HepG2 (cell line): ENCODE results near the gene LCAT. TPM values are rescaled to one million over a fixed set of nuclear protein-coding genes. Genes with fewer than 3 reads are reported as not detected.

ENCODE experiments used
- ATAC-seq: fragments of 200-7000 bp; cut with Tn5 transposase; 3 replicates; pipeline ENCODE4 v1.9.1; 2020; ENCODE audit warnings: mild to moderate bottlenecking, moderate library complexity
- BruUV-seq: library from RNA; stranded (reverse); fragments of 400-500 nt; replicated peaks from 2 replicates; lab custom pipeline; 2021; lab: Mats Ljungman, UMichigan
- CTCF ChIA-PET: fragments of 300-600 bp; formaldehyde crosslinking; extraction: SDS; loops from one replicate; lab custom pipeline; 2021; ENCODE audit warnings: low total read pairs, inconsistent platforms, low intra/inter-chr PET ratio; lab: Yijun Ruan, JAX
- POLR2A ChIA-PET: fragments of 350-600 bp; sonication (Branson Sonifier 250); formaldehyde crosslinking; loops from one replicate; lab custom pipeline; 2020; ENCODE audit warnings: antibody characterized with exemption, inconsistent platforms; lab: Yijun Ruan, JAX
- DNase-seq: peaks from one replicate; pipeline ENCODE4 v3.0.0-alpha.2; 2015; ENCODE audit warnings: low spot score
- FAIRE-seq: peaks from 3 replicates; lab custom pipeline; 2011; peaks lifted over from hg19 to GRCh38; lab: Jason Lieb, UNC
- H2AFZ ChIP-seq: one replicate; pipeline ENCODE4 v1.6.1; 2011; ENCODE audit warnings: low read length, inconsistent platforms
- H3K27ac ChIP-seq: fragments of 300-600 bp; 3 replicates; pipeline ENCODE4 v1.8.0; 2011; ENCODE audit warnings: mixed run types, mild to moderate bottlenecking, mixed read lengths, low read length, inconsistent platforms; ENCODE audit not compliant: insufficient read depth; ENCODE audit errors: extremely low read length
- H3K27me3 ChIP-seq, 2 experiments: fragments of 200-600 bp in 1 of 2; 2 replicates in 1 of 2; 3 replicates in 1 of 2; pipeline versions ENCODE4 v1.6.0 to v1.8.0; 2011; ENCODE audit warnings: low read length in 2 of 2, mild to moderate bottlenecking in 2 of 2, moderate library complexity in 2 of 2, inconsistent platforms in 1 of 2; ENCODE audit not compliant: insufficient read depth in 2 of 2, control insufficient read depth in 1 of 2
- H3K36me3 ChIP-seq, 2 experiments: fragments of 200-600 bp in 1 of 2; replicated peaks in 1 of 2; 2 replicates in 1 of 2; 3 replicates in 1 of 2; pipeline versions ENCODE4 v1.5.1 to v1.8.0; 2011; ENCODE audit warnings: low read length in 2 of 2, inconsistent platforms in 1 of 2; ENCODE audit not compliant: insufficient read depth in 2 of 2, control insufficient read depth in 1 of 2
- H3K4me1 ChIP-seq: 2 replicates; pipeline ENCODE4 v1.5.1; 2012; ENCODE audit warnings: low read length, inconsistent platforms; ENCODE audit not compliant: insufficient read depth
- H3K4me2 ChIP-seq: 2 replicates; pipeline ENCODE4 v1.6.0; 2011; ENCODE audit warnings: low read depth, low read length, inconsistent platforms
- H3K4me3 ChIP-seq, 3 experiments: fragments of 200-600 bp in 1 of 3; sonication (generic), shearing (Covaris generic) in 1 of 3; replicated peaks in 1 of 3; 2 replicates each; pipeline ENCODE4 v1.5.1; 2011 to 2016; ENCODE audit warnings: low read length in 3 of 3, inconsistent platforms in 2 of 3, low read depth in 2 of 3, mild to moderate bottlenecking in 2 of 3, control low read depth in 1 of 3, mixed read lengths in 1 of 3; ENCODE audit not compliant: insufficient read depth in 1 of 3
- H3K79me2 ChIP-seq: one replicate; pipeline ENCODE4 v1.6.1; 2011; ENCODE audit warnings: low read length, inconsistent platforms; ENCODE audit not compliant: insufficient read depth
- H3K9ac ChIP-seq: 2 replicates; pipeline ENCODE4 v1.6.0; 2011; ENCODE audit warnings: mild to moderate bottlenecking, low read depth, low read length, inconsistent platforms; ENCODE audit not compliant: insufficient read depth
- H3K9me3 ChIP-seq: 2 replicates; pipeline ENCODE4 v1.5.1; 2012; ENCODE audit warnings: mild to moderate bottlenecking, low read length
- H4K20me1 ChIP-seq: 2 replicates; pipeline ENCODE4 v1.6.0; 2011; ENCODE audit warnings: inconsistent platforms, mild to moderate bottlenecking, low read length, moderate library complexity; ENCODE audit not compliant: insufficient read depth
- NFATC3 ChIP-seq: sonication (generic); formaldehyde crosslinking; IDR thresholded peaks from 2 replicates; pipeline ENCODE4 v1.5.1; 2020; ENCODE audit warnings: mild to moderate bottlenecking, missing genetic modification reagents
- REXO4 ChIP-seq: sonication (generic); formaldehyde crosslinking; IDR thresholded peaks from 2 replicates; pipeline ENCODE4 v1.8.0; 2022; ENCODE audit warnings: missing genetic modification reagents, mild to moderate bottlenecking, borderline replicate concordance
- ZKSCAN1 ChIP-seq: fragments of 150-350 bp; IDR thresholded peaks from 2 replicates; pipeline ENCODE4 v1.6.1; 2014; ENCODE audit warnings: low read length
- ZNF468 ChIP-seq: sonication (generic); formaldehyde crosslinking; IDR thresholded peaks from 2 replicates; pipeline ENCODE4 v1.8.0; 2022; ENCODE audit warnings: mild to moderate bottlenecking, moderate library complexity, missing genetic modification reagents
- ZNF557 ChIP-seq: sonication (generic); formaldehyde crosslinking; IDR thresholded peaks from 2 replicates; pipeline ENCODE4 v1.4.0; 2020; ENCODE audit warnings: missing genetic modification reagents
- ZNF652 ChIP-seq: IDR thresholded peaks from 2 replicates; pipeline ENCODE4 v1.6.1; 2016; ENCODE audit warnings: low read depth, borderline replicate concordance
- WGBS: methylation state at CpG from one replicate; pipeline ENCODE4 v1.1.6; 2017; ENCODE audit warnings: low lambda C conversion rate; 5-methylcytosine and 5-hydroxymethylcytosine counted together
- in situ Hi-C: cut with HindIII; loops from 2 replicates; pipeline ENCODE4 v1.10.0; 2017; ENCODE audit warnings: low pct_unique_long_range_greater_than_20kb; ENCODE audit not compliant: extremely low pct_ligation_motif_present
- intact Hi-C: fragments of 100-400 bp; cut with micrococcal nuclease; formaldehyde crosslinking; loops from one replicate; pipeline ENCODE4 v1.10.0; 2022; ENCODE audit not compliant: unreplicated experiment
- polyA plus RNA-seq, 8 experiments: library from polyadenylated mRNA; depleted of rRNA in 3 of 8; stranded (reverse) in 7 of 8; unstranded in 1 of 8; fragments of >200 nt; fragmentation: Illumina TruSeq in 4 of 8; extraction: Trizol in 4 of 8; gene quantifications; 2 replicates each; pipeline versions ENCODE4 v1.2.1 to v1.2.3, GENCODE V29; 2011 to 2016; ENCODE audit warnings: low read depth in 4 of 8, missing spikeins in 1 of 8, mixed read lengths in 1 of 8; ENCODE audit not compliant: insufficient read depth in 1 of 8
- total RNA-seq, 5 experiments: library from RNA; depleted of rRNA; stranded (reverse); fragments of >200 nt; fragmentation: Illumina TruSeq; extraction: Trizol; gene quantifications; 2 replicates each; pipeline ENCODE4 v1.2.3, GENCODE V29; 2016; ENCODE audit warnings: low read depth in 1 of 5
- TF ChIP-seq, protein P1 (sequence below): sonication (generic); formaldehyde crosslinking; conservative IDR thresholded peaks from 2 replicates; pipeline ENCODE4 v1.8.0; 2022; ENCODE audit warnings: missing genetic modification reagents
- TF ChIP-seq, protein P2 (sequence below): sonication (generic); formaldehyde crosslinking; IDR thresholded peaks from 2 replicates; pipeline ENCODE4 v1.4.0; 2020; ENCODE audit warnings: missing genetic modification reagents, mild to moderate bottlenecking, borderline replicate concordance
- TF ChIP-seq, protein P3 (sequence below): sonication (generic); formaldehyde crosslinking; IDR thresholded peaks from 2 replicates; pipeline ENCODE4 v1.4.0; 2020; ENCODE audit warnings: mild to moderate bottlenecking, missing genetic modification reagents
- TF ChIP-seq, protein P4 (sequence below): sonication (generic); formaldehyde crosslinking; IDR thresholded peaks from 2 replicates; pipeline ENCODE4 v1.5.0; 2020; ENCODE audit warnings: missing genetic modification reagents
- TF ChIP-seq, protein P5 (sequence below): sonication (generic); formaldehyde crosslinking; IDR thresholded peaks from 2 replicates; pipeline ENCODE4 v1.5.0; 2020; ENCODE audit warnings: missing genetic modification reagents, mild to moderate bottlenecking, borderline replicate concordance
- TF ChIP-seq, protein P6 (sequence below): sonication (generic); formaldehyde crosslinking; IDR thresholded peaks from 2 replicates; pipeline ENCODE4 v1.8.0; 2022; ENCODE audit warnings: mild to moderate bottlenecking, missing genetic modification reagents, moderate library complexity

LCAT gene
- total and polyA plus RNA-seq, 2 of the 13 experiments (the other 11 are each of a cell fraction or from before 2014, with no cell fraction given), result 36.1 to 38.9 TPM

DNA sequence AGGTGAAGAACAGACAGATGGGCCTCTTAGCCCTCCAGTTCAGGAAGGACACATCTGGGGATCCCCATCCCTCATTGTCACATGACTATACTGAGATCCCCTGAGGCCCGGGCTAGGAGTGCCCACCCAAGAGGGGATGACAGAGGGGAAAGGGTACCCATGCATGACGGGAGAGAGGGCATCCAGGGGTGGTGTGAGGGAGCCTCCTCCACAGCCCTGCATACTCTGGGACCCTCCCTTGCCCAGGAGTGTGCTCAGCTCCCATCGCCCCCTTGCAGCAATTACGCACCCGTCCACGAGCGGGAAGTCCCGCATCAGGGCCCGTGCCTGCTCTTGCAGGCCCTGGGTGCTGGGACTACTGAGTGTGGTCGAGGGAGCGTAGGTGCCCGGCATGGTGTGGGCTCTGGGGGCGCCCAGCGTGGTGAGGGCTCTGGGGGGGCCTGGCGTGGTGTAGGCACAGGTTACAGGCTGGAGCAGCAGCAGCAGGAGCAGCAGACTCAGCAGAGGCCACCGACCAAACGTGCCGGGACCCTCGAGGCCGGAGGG, 48.8 kb upstream of the LCAT start:
- CTCF ChIA-PET, result interaction anchor here (1.2 to 3.0 kb wide), 5 partner anchors 31 to 237 kb away, joined by 3 to 46 read pairs (median 3); partner anchors contain the start of genes DDX28 and DUS2
- H3K4me3 ChIP-seq, result peak overlapping the region in 1 of 3 experiments; percentile 74; a peak in 1 of 6 replicates
- FAIRE-seq (no peak), DNase-seq (no peak), ATAC-seq (no peak)
- no peaks in the 10 kb centered on the region for H3K9me3 ChIP-seq
- H4K20me1 ChIP-seq, result no peaks in the 10 kb centered on the region
- WGBS, result 17% methylated on average over 1 of the region's 20 CpGs
- no TSS peak for BruUV-seq
- no peak overlapping the region for H2AFZ ChIP-seq
- no peaks in the 10 kb centered on the region for H3K79me2 ChIP-seq
- H3K27ac ChIP-seq, result no peak overlapping the region
- H3K9ac ChIP-seq, result no peak overlapping the region
- in situ Hi-C loops (loop anchor here (5.0 kb wide), 1 partner anchor 50 kb away; no protein-coding TSS in a partner anchor), intact Hi-C loops (loop anchor here (1.0 to 2.0 kb wide), 2 partner anchors 48 to 236 kb away; no protein-coding TSS in a partner anchor)
- H3K27me3 ChIP-seq, result peaks cover 2 to 22% of the 10 kb centered on the region in 2 experiments
- peak overlapping the region; percentile 95 for H3K4me2 ChIP-seq
- peaks cover 37% of the 10 kb centered on the region for H3K4me1 ChIP-seq
- POLR2A ChIA-PET, result interaction anchor here (1.5 kb wide), 1 partner anchor 48 kb away, joined by 3 read pairs; no protein-coding TSS in a partner anchor
- no peaks in the 10 kb centered on the region for H3K36me3 ChIP-seq
- peak; percentile 70; the same call in 1 of the 2 replicates for TF ChIP-seq REXO4 (CRISPR knock-in tag)
- TF ChIP-seq ZKSCAN1, result no peak
- TF ChIP-seq, protein P1, sequence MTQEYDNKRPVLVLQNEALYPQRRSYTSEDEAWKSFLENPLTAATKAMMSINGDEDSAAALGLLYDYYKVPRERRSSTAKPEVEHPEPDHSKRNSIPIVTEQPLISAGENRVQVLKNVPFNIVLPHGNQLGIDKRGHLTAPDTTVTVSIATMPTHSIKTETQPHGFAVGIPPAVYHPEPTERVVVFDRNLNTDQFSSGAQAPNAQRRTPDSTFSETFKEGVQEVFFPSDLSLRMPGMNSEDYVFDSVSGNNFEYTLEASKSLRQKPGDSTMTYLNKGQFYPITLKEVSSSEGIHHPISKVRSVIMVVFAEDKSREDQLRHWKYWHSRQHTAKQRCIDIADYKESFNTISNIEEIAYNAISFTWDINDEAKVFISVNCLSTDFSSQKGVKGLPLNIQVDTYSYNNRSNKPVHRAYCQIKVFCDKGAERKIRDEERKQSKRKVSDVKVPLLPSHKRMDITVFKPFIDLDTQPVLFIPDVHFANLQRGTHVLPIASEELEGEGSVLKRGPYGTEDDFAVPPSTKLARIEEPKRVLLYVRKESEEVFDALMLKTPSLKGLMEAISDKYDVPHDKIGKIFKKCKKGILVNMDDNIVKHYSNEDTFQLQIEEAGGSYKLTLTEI (CRISPR knock-in tag), result no peak
- TF ChIP-seq, protein P2, sequence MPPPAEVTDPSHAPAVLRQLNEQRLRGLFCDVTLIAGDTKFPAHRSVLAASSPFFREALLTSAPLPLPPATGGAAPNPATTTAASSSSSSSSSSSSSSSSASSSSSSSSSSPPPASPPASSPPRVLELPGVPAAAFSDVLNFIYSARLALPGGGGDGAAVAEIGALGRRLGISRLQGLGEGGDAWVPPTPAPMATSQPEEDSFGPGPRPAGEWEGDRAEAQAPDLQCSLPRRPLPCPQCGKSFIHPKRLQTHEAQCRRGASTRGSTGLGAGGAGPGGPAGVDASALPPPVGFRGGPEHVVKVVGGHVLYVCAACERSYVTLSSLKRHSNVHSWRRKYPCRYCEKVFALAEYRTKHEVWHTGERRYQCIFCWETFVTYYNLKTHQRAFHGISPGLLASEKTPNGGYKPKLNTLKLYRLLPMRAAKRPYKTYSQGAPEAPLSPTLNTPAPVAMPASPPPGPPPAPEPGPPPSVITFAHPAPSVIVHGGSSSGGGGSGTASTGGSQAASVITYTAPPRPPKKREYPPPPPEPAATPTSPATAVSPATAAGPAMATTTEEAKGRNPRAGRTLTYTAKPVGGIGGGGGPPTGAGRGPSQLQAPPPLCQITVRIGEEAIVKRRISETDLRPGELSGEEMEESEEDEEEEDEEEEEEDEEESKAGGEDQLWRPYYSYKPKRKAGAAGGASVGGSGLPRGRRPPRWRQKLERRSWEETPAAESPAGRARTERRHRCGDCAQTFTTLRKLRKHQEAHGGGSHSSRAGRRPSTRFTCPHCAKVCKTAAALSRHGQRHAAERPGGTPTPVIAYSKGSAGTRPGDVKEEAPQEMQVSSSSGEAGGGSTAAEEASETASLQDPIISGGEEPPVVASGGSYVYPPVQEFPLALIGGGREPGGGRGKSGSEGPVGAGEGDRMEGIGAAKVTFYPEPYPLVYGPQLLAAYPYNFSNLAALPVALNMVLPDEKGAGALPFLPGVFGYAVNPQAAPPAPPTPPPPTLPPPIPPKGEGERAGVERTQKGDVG, result no peak
- 0 out of 2 replicates have a peak, but pooled peaks have one; percentile 70 for TF ChIP-seq ZNF468 (CRISPR knock-in tag)
- TF ChIP-seq, protein P3, sequence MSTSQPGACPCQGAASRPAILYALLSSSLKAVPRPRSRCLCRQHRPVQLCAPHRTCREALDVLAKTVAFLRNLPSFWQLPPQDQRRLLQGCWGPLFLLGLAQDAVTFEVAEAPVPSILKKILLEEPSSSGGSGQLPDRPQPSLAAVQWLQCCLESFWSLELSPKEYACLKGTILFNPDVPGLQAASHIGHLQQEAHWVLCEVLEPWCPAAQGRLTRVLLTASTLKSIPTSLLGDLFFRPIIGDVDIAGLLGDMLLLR (CRISPR knock-in tag), result no peak
- TF ChIP-seq, protein P4, sequence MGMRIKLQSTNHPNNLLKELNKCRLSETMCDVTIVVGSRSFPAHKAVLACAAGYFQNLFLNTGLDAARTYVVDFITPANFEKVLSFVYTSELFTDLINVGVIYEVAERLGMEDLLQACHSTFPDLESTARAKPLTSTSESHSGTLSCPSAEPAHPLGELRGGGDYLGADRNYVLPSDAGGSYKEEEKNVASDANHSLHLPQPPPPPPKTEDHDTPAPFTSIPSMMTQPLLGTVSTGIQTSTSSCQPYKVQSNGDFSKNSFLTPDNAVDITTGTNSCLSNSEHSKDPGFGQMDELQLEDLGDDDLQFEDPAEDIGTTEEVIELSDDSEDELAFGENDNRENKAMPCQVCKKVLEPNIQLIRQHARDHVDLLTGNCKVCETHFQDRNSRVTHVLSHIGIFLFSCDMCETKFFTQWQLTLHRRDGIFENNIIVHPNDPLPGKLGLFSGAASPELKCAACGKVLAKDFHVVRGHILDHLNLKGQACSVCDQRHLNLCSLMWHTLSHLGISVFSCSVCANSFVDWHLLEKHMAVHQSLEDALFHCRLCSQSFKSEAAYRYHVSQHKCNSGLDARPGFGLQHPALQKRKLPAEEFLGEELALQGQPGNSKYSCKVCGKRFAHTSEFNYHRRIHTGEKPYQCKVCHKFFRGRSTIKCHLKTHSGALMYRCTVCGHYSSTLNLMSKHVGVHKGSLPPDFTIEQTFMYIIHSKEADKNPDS (CRISPR knock-in tag), result peak; percentile 75; the same call in 1 of the 2 replicates
- TF ChIP-seq, protein P5, sequence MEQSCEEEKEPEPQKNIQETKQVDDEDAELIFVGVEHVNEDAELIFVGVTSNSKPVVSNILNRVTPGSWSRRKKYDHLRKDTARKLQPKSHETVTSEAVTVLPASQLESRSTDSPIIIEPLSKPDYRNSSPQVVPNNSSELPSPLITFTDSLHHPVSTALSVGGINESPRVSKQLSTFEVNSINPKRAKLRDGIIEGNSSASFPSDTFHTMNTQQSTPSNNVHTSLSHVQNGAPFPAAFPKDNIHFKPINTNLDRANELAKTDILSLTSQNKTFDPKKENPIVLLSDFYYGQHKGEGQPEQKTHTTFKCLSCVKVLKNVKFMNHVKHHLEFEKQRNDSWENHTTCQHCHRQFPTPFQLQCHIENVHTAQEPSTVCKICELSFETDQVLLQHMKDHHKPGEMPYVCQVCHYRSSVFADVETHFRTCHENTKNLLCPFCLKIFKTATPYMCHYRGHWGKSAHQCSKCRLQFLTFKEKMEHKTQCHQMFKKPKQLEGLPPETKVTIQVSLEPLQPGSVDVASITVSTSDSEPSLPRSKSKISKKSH (CRISPR knock-in tag), result peak; percentile 4; the same call in 1 of the 2 replicates
- no peak for TF ChIP-seq ZNF557 (CRISPR knock-in tag)
- TF ChIP-seq, protein P6, sequence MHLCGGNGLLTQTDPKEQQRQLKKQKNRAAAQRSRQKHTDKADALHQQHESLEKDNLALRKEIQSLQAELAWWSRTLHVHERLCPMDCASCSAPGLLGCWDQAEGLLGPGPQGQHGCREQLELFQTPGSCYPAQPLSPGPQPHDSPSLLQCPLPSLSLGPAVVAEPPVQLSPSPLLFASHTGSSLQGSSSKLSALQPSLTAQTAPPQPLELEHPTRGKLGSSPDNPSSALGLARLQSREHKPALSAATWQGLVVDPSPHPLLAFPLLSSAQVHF (CRISPR knock-in tag), result 0 out of 2 replicates have a peak, but pooled peaks have one; percentile 20
- no peak for TF ChIP-seq NFATC3
- TF ChIP-seq ZNF652 (CRISPR knock-in tag), result no peak
